ENCODE measurements around the gene TAF7L. TPM values are rescaled to one million over a fixed set of nuclear protein-coding genes. Genes with fewer than 3 reads are reported as not detected.

The TAF7L gene
- total and polyA plus RNA-seq, 4 donors: 0.20 to 0.72 (median 0.24) TPM

GRCh38 chrX:101230636-101231035, 60.5 kb downstream of the TAF7L start:
- Histone ChIP-seq H3K36me3 (ENCODE audit: control insufficient read depth, insufficient read depth, low read length) (peaks cover 6% of the 10 kb centered on the region), H3K9me3 (ENCODE audit: control insufficient read depth, insufficient read depth, low read length) (no peaks in the 10 kb centered on the region), H3K4me3 (ENCODE audit: low read depth, low read length) (no peak overlapping the region), H3K27ac (ENCODE audit: low read depth, low read length) (no peak overlapping the region), H3K27me3 (ENCODE audit: control insufficient read depth, insufficient read depth, low read length) (peaks cover 9% of the 10 kb centered on the region), H3K4me1 (ENCODE audit: control insufficient read depth, insufficient read depth, low read length) (no peaks in the 10 kb centered on the region)
- DNase-seq (ENCODE audit: low read depth in 4 of 6, low spot score in 6 of 6): no peak
- 80% methylated on average over 1 of the region's 2 CpGs for WGBS (ENCODE audit: insufficient coverage)

- Histone ChIP-seq H3K27me3 (ENCODE audit: control insufficient read depth, insufficient read depth, low read length) (peaks cover 9% of the 10 kb centered on the region), H3K27ac (ENCODE audit: low read depth, low read length) (no peak overlapping the region), H3K4me1 (ENCODE audit: control insufficient read depth, insufficient read depth, low read length) (no peaks in the 10 kb centered on the region), H3K4me3 (ENCODE audit: low read depth, low read length) (no peak overlapping the region), H3K36me3 (ENCODE audit: control insufficient read depth, insufficient read depth, low read length) (peaks cover 6% of the 10 kb centered on the region), H3K9me3 (ENCODE audit: control insufficient read depth, insufficient read depth, low read length) (no peaks in the 10 kb centered on the region)
- WGBS (ENCODE audit: insufficient coverage): no CpG with 5 or more reads among the region's 1 CpG
- DNase-seq (ENCODE audit: low read depth in 4 of 6, low spot score in 6 of 6): no peak
These were observed 62.0 kb downstream of the TAF7L start for GRCh38 chrX:101229170-101229569.

- Histone ChIP-seq H3K36me3 (ENCODE audit: control insufficient read depth, insufficient read depth, low read length) (no peaks in the 10 kb centered on the region), H3K4me3 (ENCODE audit: low read depth, low read length) (no peak overlapping the region), H3K27ac (ENCODE audit: low read depth, low read length) (no peak overlapping the region), H3K27me3 (ENCODE audit: control insufficient read depth, insufficient read depth, low read length) (peaks cover 3% of the 10 kb centered on the region), H3K4me1 (ENCODE audit: control insufficient read depth, insufficient read depth, low read length) (peaks cover 8% of the 10 kb centered on the region), H3K9me3 (ENCODE audit: control insufficient read depth, insufficient read depth, low read length) (no peaks in the 10 kb centered on the region)
- WGBS (ENCODE audit: insufficient coverage): no CpG with 5 or more reads among the region's 1 CpG
- no peak for DNase-seq (ENCODE audit: low read depth in 4 of 6, low spot score in 6 of 6)
These were observed 67.9 kb downstream of the TAF7L start for GRCh38 chrX:101223226-101223625.

GRCh38 chrX:101220662-101221260, 70.4 kb downstream of the TAF7L start:
- peak in 1 of 6 donors; percentile 5 for DNase-seq (ENCODE audit: low read depth in 4 of 6, low spot score in 6 of 6)
- peaks cover 8% of the 10 kb centered on the region for H3K4me1 ChIP-seq (ENCODE audit: control insufficient read depth, insufficient read depth, low read length)
- no peak overlapping the region for H3K27ac ChIP-seq (ENCODE audit: low read depth, low read length)
- H3K36me3 ChIP-seq (ENCODE audit: control insufficient read depth, insufficient read depth, low read length): no peaks in the 10 kb centered on the region
- H3K4me3 ChIP-seq (ENCODE audit: low read depth, low read length): peak overlapping the region; percentile 28
- H3K27me3 ChIP-seq (ENCODE audit: control insufficient read depth, insufficient read depth, low read length): peaks cover 15% of the 10 kb centered on the region
- no peaks in the 10 kb centered on the region for H3K9me3 ChIP-seq (ENCODE audit: control insufficient read depth, insufficient read depth, low read length)
- WGBS (ENCODE audit: insufficient coverage): 17% methylated on average over 1 of the region's 4 CpGs

GRCh38 chrX:101219864-101220346, 71.2 kb downstream of the TAF7L start:
- no peaks in the 10 kb centered on the region for H3K9me3 ChIP-seq (ENCODE audit: control insufficient read depth, insufficient read depth, low read length)
- H3K27me3 ChIP-seq (ENCODE audit: control insufficient read depth, insufficient read depth, low read length): peaks cover 15% of the 10 kb centered on the region
- peak in 4 of 6 donors; percentile 15 to 85 (median 43) for DNase-seq (ENCODE audit: low read depth in 4 of 6, low spot score in 6 of 6)
- no peaks in the 10 kb centered on the region for H3K36me3 ChIP-seq (ENCODE audit: control insufficient read depth, insufficient read depth, low read length)
- peaks cover 8% of the 10 kb centered on the region for H3K4me1 ChIP-seq (ENCODE audit: control insufficient read depth, insufficient read depth, low read length)
- peak overlapping the region; percentile 16 for H3K27ac ChIP-seq (ENCODE audit: low read depth, low read length)
- 20% methylated on average over 8 of the region's 12 CpGs for WGBS (ENCODE audit: insufficient coverage)
- peak overlapping the region; percentile 28 for H3K4me3 ChIP-seq (ENCODE audit: low read depth, low read length)

- H3K4me1 ChIP-seq (ENCODE audit: control insufficient read depth, insufficient read depth, low read length): peaks cover 8% of the 10 kb centered on the region
- H3K9me3 ChIP-seq (ENCODE audit: control insufficient read depth, insufficient read depth, low read length): no peaks in the 10 kb centered on the region
- H3K27ac ChIP-seq (ENCODE audit: low read depth, low read length): peak within 1 kb of the TSS; percentile 16
- no peak for DNase-seq (ENCODE audit: low read depth in 4 of 6, low spot score in 6 of 6)
- 35% methylated on average over 3 of the region's 7 CpGs for WGBS (ENCODE audit: insufficient coverage)
- peaks cover 15% of the 10 kb centered on the region for H3K27me3 ChIP-seq (ENCODE audit: control insufficient read depth, insufficient read depth, low read length)
- peak within 1 kb of the TSS; percentile 28 for H3K4me3 ChIP-seq (ENCODE audit: low read depth, low read length)
- no peaks in the 10 kb centered on the region for H3K36me3 ChIP-seq (ENCODE audit: control insufficient read depth, insufficient read depth, low read length)
These were observed 71.8 kb downstream of the TAF7L start, which contains the start of gene DRP2 for GRCh38 chrX:101219116-101219863. DRP2 (plus strand) TSS chrX:101219786; CDS start chrX:101231648, 11,862 bp downstream.

Small RNA genes within 50 kb of the gene (small RNA-seq; reads per million reads assigned to genes)
- gene RNU6-934P (ENCODE audit: low replicate concordance): not detected

Other genes with a start within 250 kb of the TAF7L start
- gene TRMT2B, start 239.2 kb downstream of the TAF7L start, total RNA-seq: 10 to 100 TPM; 13.3 to 15.0 TPM
- 10 to 100 TPM in 1 of 2 donors, 1 to 10 TPM in 1; 9.4 to 11.6 TPM for gene TRMT2B, start 239.2 kb downstream of the TAF7L start, polyA plus RNA-seq (ENCODE audit: insufficient read length in 2 of 2)
- gene TMEM35A, start 212.5 kb downstream of the TAF7L start, total RNA-seq: 10 to 100 TPM; 18.5 to 80.1 TPM
- gene TMEM35A, start 212.5 kb downstream of the TAF7L start, polyA plus RNA-seq (ENCODE audit: insufficient read length in 2 of 2): 100 to 1,000 TPM; 122 to 132 TPM
- 10 to 100 TPM in 1 of 2 donors, 1 to 10 TPM in 1; 8.7 to 13.6 TPM for gene CENPI, start 193.1 kb downstream of the TAF7L start, total RNA-seq
- 1 to 10 TPM; 4.2 to 5.2 TPM for gene CENPI, start 193.1 kb downstream of the TAF7L start, polyA plus RNA-seq (ENCODE audit: insufficient read length in 2 of 2)
- gene DRP2, start 71.5 kb downstream of the TAF7L start, total RNA-seq: 1 to 10 TPM; 4.2 to 9.8 TPM
- gene DRP2, start 71.5 kb downstream of the TAF7L start, polyA plus RNA-seq (ENCODE audit: insufficient read length in 2 of 2): 10 to 100 TPM in 1 of 2 donors, 1 to 10 TPM in 1; 9.8 to 11.1 TPM
- gene TIMM8A, start 57.4 kb upstream of the TAF7L start, total RNA-seq: 1 to 10 TPM; 4.2 to 5.7 TPM
- gene TIMM8A, start 57.4 kb upstream of the TAF7L start, polyA plus RNA-seq (ENCODE audit: insufficient read length in 2 of 2): 10 to 100 TPM; 14.4 to 14.7 TPM
- gene BTK, start 94.9 kb upstream of the TAF7L start, total RNA-seq: 1 to 10 TPM; 4.1 to 7.3 TPM
- 1 to 10 TPM; 4.1 to 6.2 TPM for gene BTK, start 94.9 kb upstream of the TAF7L start, polyA plus RNA-seq (ENCODE audit: insufficient read length in 2 of 2)
- 1,000 to 10,000 TPM in 1 of 2 donors, 100 to 1,000 TPM in 1; 166 to 1,311 TPM for gene RPL36A, start 99.7 kb upstream of the TAF7L start, total RNA-seq
- gene RPL36A, start 99.7 kb upstream of the TAF7L start, polyA plus RNA-seq (ENCODE audit: insufficient read length in 2 of 2): 100 to 1,000 TPM; 492 to 524 TPM
- gene GLA, start 116.6 kb upstream of the TAF7L start, total RNA-seq: 10 to 100 TPM; 21.4 to 32.7 TPM
- gene GLA, start 116.6 kb upstream of the TAF7L start, polyA plus RNA-seq (ENCODE audit: insufficient read length in 2 of 2): 10 to 100 TPM; 29.1 to 29.5 TPM
- gene HNRNPH2, start 116.9 kb upstream of the TAF7L start, total RNA-seq: 10 to 100 TPM; 63.7 to 75.1 TPM
- 100 to 1,000 TPM in 1 of 2 donors, 10 to 100 TPM in 1; 96.5 to 111 TPM for gene HNRNPH2, start 116.9 kb upstream of the TAF7L start, polyA plus RNA-seq (ENCODE audit: insufficient read length in 2 of 2)
- 10 to 100 TPM; 15.9 to 16.6 TPM for gene ARMCX4, start 194.1 kb upstream of the TAF7L start, total RNA-seq
- gene ARMCX4, start 194.1 kb upstream of the TAF7L start, polyA plus RNA-seq (ENCODE audit: insufficient read length in 2 of 2): 10 to 100 TPM; 26.1 to 29.8 TPM

All from spinal cord (tissue), 10 donors.